Heart right ventricle (tissue), 16 donors: ENCODE measurements around the gene CHSY1. TPM values are rescaled to one million over a fixed set of nuclear protein-coding genes. Genes with fewer than 3 reads are reported as not detected.

Experiments
- ATAC-seq, 8 donors: fragments of 200-7000 bp; cut with Tn5 transposase; one replicate each; pipeline ENCODE4 v1.9.1; 2020; ENCODE audit warnings: mild to moderate bottlenecking in 8 of 8, moderate library complexity in 8 of 8, moderate number of reproducible peaks in 1 of 8
- DNase-seq, 2 donors: peaks; one replicate each; pipeline ENCODE4 v3.0.0-alpha.2; 2020
- H3K27ac ChIP-seq, 10 donors: fragments of 200-600 bp; sonication (generic) in 2 of 10; one replicate each; pipeline versions ENCODE4 v1.5.0 to v1.8.0; 2020 to 2022; ENCODE audit warnings: mild to moderate bottlenecking in 3 of 10
- H3K27me3 ChIP-seq, 7 donors: fragments of 200-600 bp; one replicate each; pipeline ENCODE4 v1.8.0; 2021 to 2022; ENCODE audit warnings: mild to moderate bottlenecking in 2 of 7
- H3K36me3 ChIP-seq, 9 donors: fragments of 200-600 bp; sonication (generic) in 1 of 9; one replicate each; pipeline versions ENCODE4 v1.5.0 to v1.8.0; 2020 to 2022; ENCODE audit warnings: mild to moderate bottlenecking in 2 of 9
- H3K4me1 ChIP-seq, 9 donors: fragments of 200-600 bp; sonication (generic) in 1 of 9; one replicate each; pipeline versions ENCODE4 v1.5.0 to v1.8.0; 2020 to 2022; ENCODE audit warnings: mild to moderate bottlenecking in 4 of 9
- H3K4me3 ChIP-seq, 10 donors: fragments of 200-600 bp; sonication (generic) in 2 of 10; one replicate each; pipeline versions ENCODE4 v1.5.0 to v1.8.0; 2020 to 2022; ENCODE audit warnings: mild to moderate bottlenecking in 7 of 10, moderate library complexity in 2 of 10
- H3K9me3 ChIP-seq, 11 donors: fragments of 200-600 bp in 10 of 11; sonication (generic) in 2 of 11; one replicate each; pipeline versions ENCODE4 v1.5.0 to v1.8.0; 2013 to 2022; ENCODE audit warnings: mild to moderate bottlenecking in 2 of 11, control low read depth in 1 of 11, moderate library complexity in 1 of 11
- CTCF ChIP-seq, 9 donors: fragments of 200-600 bp; sonication (generic) in 2 of 9; IDR thresholded peaks; one replicate each; pipeline versions ENCODE4 v1.5.0 to v1.8.0; 2021 to 2022; ENCODE audit warnings: antibody characterized with exemption in 9 of 9, mild to moderate bottlenecking in 5 of 9, moderate library complexity in 1 of 9
- WGBS, 2 donors: extraction: QIAGEN DNeasy Blood & Tissue Kit; methylation state at CpG; one replicate each; pipeline ENCODE4 v1.1.7; 2013; ENCODE audit warnings: inconsistent platforms in 1 of 2; 5-methylcytosine and 5-hydroxymethylcytosine counted together
- intact Hi-C, 10 donors: fragments of 100-400 bp; cut with DNase I; formaldehyde crosslinking; loops; one replicate each; pipeline versions ENCODE4 v1.11.1 to v1.14.2; 2022
- polyA plus RNA-seq, 2 donors: library from polyadenylated mRNA; stranded (reverse); fragments of 200-250 nt; gene quantifications; one replicate each; pipeline ENCODE4 v1.2.3, GENCODE V29; 2013
- total RNA-seq, 10 donors: library from RNA; stranded (reverse); fragmentation: NEBNext Ultra II Directional in 3 of 10; extraction: Animal tissue kit (Norgen Biotek cat#: 25700) in 3 of 10; gene quantifications; one replicate each; pipeline versions ENCODE4 v1.2.1 to v1.2.4, GENCODE V29; 2021 to 2023
- donor health status: Arrhythmogenic right ventricular cardiomyopathy.
- donor health status: ischemic (EF 13 %, LVEDD 7.1; RV severe dilation, severe dysfunction).
- donor health status: healthy with polysubstance abuse.
- donor health status: DM: no; HTN: yes; CAD: no.
- donor health status: DM: no; HTN: no; CAD: no.
- donor health status: ischemic (EF 25% LVEDD 6.9; RV normal size, moderate dysfunction).
- donor health status: ischemic (EF 25% LVEDD 5.7; RV mildly dilated, moderate dysfunction).
- donor health status: healthy.
- donor health status: DM: yes; HTN: yes; CAD: no.
- donor health status: Ischemic cardiomyopathy.
- donor health status: ischemic (EF 35%, LVEDD 5.7; RV mildly dilated, moderate dysfunction).
- donor health status: nonischemic (EF 11% LVEDD 7.7; RV severe dilation, severe dysfunction).
- donor health status: DM: yes; HTN: yes; CAD: no.
- donor health status: PGD.
- donor health status: ischemic (EF 29% LVEDD 5.4; RV normal size, mild dysfunction).
- donor health status: nonischemic (EF 23%, LVEDD 6.1; RV moderate dilation, normal function).

The CHSY1 gene
- total and polyA plus RNA-seq, 12 donors, result 6.9 to 35.1 (median 14.6) TPM

GRCh38 chr15:101242160-101242998 lies 9.5 kb downstream of the CHSY1 start:
- peak in 7 of 8 donors; percentile 37 to 70 (median 45) for ATAC-seq
- DNase-seq, result peak in 1 of 2 donors; percentile 34

GRCh38 chr15:101240358-101240757 lies 11.5 kb downstream of the CHSY1 start:
- peaks cover 6 to 99% (median 60%) of the 10 kb centered on the region in 9 donors for H3K4me1 ChIP-seq
- H3K9me3 ChIP-seq, result no peaks in the 10 kb centered on the region
- H3K27me3 ChIP-seq, result no peaks in the 10 kb centered on the region
- H3K27ac ChIP-seq, result peak overlapping the region in 5 of 10 donors; percentile 9 to 80 (median 18)
- intact Hi-C loops, result loop anchor here in 6 of 10 donors (5.0 to 10.0 kb wide), 6 partner anchors 33 to 148 kb away; no protein-coding TSS in a partner anchor
- DNase-seq (no peak), ATAC-seq (peak in 7 of 8 donors; percentile 47 to 82 (median 66))
- peaks cover 0 to 27% (median 0%) of the 10 kb centered on the region in 9 donors for H3K36me3 ChIP-seq
- no peak overlapping the region for H3K4me3 ChIP-seq
- TF ChIP-seq CTCF (IDR thresholded peaks at IDR 0.05), result no peak
- 54 to 64% methylated on average over 5 of the region's 5 CpGs for WGBS, 2 donors

More at GRCh38 chr15:101242160-101242998, 9.5 kb downstream of the CHSY1 start:
- no peak for TF ChIP-seq CTCF (IDR thresholded peaks at IDR 0.05)
- H3K4me1 ChIP-seq, result peaks cover 10 to 100% (median 75%) of the 10 kb centered on the region in 9 donors
- peak overlapping the region in 8 of 10 donors; percentile 4 to 80 (median 46) for H3K27ac ChIP-seq
- intact Hi-C loops, result loop anchor here in 6 of 10 donors (2.0 to 10.0 kb wide), 7 partner anchors 35 to 150 kb away; no protein-coding TSS in a partner anchor
- no peaks in the 10 kb centered on the region for H3K27me3 ChIP-seq
- no peaks in the 10 kb centered on the region for H3K9me3 ChIP-seq
- 44 to 48% methylated on average over 12 of the region's 12 CpGs for WGBS, 2 donors
- H3K36me3 ChIP-seq, result peaks cover 0 to 18% (median 0%) of the 10 kb centered on the region in 9 donors
- H3K4me3 ChIP-seq, result peak overlapping the region in 2 of 10 donors; percentile 7 to 30

- Histone ChIP-seq H3K4me1 (peaks cover 6 to 95% (median 55%) of the 10 kb centered on the region in 9 donors), H3K27me3 (no peaks in the 10 kb centered on the region), H3K27ac (peak overlapping the region in 5 of 10 donors; percentile 9 to 80 (median 28)), H3K4me3 (no peak overlapping the region), H3K9me3 (no peaks in the 10 kb centered on the region), H3K36me3 (peaks cover 0 to 33% (median 4%) of the 10 kb centered on the region in 9 donors)
- 69 to 71% methylated on average over 6 of the region's 6 CpGs for WGBS, 2 donors
- no peak for ATAC-seq
- no peak for TF ChIP-seq CTCF (IDR thresholded peaks at IDR 0.05)
- no peak for DNase-seq
- intact Hi-C loops, result loop anchor here in 6 of 10 donors (5.0 to 10.0 kb wide), 6 partner anchors 32 to 147 kb away; no protein-coding TSS in a partner anchor
Observed at GRCh38 chr15:101239724-101240136, 12.1 kb downstream of the CHSY1 start.

- Histone ChIP-seq H3K36me3 (peaks cover 0 to 55% (median 6%) of the 10 kb centered on the region in 9 donors), H3K27me3 (no peaks in the 10 kb centered on the region), H3K9me3 (no peaks in the 10 kb centered on the region), H3K27ac (peak overlapping the region in 1 of 10 donors; percentile 34), H3K4me1 (peaks cover 4 to 93% (median 38%) of the 10 kb centered on the region in 9 donors), H3K4me3 (no peak overlapping the region)
- no peak for TF ChIP-seq CTCF (IDR thresholded peaks at IDR 0.05)
- intact Hi-C loops, result no loop called here
- 86 to 88% methylated on average over 12 of the region's 12 CpGs for WGBS, 2 donors
- ATAC-seq, result peak in 2 of 8 donors; percentile 28 to 35
- no peak for DNase-seq
Observed at GRCh38 chr15:101237251-101237650, 14.6 kb downstream of the CHSY1 start.
